ENCODE data around the gene EFHC2. TPM values are rescaled to one million over a fixed set of nuclear protein-coding genes. Genes with fewer than 3 reads are reported as not detected.

Gene EFHC2
- total and polyA plus RNA-seq, 12 donors = 0.11 to 1.2 (median 0.35) TPM; not detected in 5

DNA sequence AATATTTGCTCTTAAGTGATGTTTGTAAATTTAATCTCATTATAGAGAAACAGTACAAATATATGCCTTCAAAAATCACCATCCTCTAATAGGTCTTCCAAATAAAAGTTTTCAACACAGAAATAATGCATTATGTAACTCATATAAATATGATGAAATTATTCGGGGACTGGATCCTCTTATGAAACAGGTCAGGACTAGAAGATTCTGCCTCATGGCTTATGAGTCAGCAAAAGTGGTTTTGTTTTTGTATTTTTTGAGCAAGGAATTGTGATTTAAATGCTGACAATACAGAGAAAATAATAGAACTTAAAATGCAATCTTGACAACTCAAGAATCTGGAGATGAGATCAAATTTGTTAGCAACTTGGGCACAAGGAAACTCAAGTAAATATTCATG is 190.6 kb downstream of the EFHC2 start:
- no peak for DNase-seq
- Histone ChIP-seq H3K4me1 (replicated peaks in 1 of 2) (no peaks in the 10 kb centered on the region), H3K27me3 (peaks cover 9% of the 10 kb centered on the region), H3K36me3 (replicated peaks in 1 of 2) (no peaks in the 10 kb centered on the region), H3K27ac (no peak overlapping the region), H3K9me3 (replicated peaks in 1 of 3) (no peaks in the 10 kb centered on the region), H3K4me3 (no peak overlapping the region)
- 17 to 45% (median 25%) methylated on average over 1 of the region's 1 CpG for WGBS, 4 donors
- intact Hi-C loops (cut with DNase I) = no loop called here
- TF ChIP-seq, protein P1, sequence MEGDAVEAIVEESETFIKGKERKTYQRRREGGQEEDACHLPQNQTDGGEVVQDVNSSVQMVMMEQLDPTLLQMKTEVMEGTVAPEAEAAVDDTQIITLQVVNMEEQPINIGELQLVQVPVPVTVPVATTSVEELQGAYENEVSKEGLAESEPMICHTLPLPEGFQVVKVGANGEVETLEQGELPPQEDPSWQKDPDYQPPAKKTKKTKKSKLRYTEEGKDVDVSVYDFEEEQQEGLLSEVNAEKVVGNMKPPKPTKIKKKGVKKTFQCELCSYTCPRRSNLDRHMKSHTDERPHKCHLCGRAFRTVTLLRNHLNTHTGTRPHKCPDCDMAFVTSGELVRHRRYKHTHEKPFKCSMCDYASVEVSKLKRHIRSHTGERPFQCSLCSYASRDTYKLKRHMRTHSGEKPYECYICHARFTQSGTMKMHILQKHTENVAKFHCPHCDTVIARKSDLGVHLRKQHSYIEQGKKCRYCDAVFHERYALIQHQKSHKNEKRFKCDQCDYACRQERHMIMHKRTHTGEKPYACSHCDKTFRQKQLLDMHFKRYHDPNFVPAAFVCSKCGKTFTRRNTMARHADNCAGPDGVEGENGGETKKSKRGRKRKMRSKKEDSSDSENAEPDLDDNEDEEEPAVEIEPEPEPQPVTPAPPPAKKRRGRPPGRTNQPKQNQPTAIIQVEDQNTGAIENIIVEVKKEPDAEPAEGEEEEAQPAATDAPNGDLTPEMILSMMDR (IDR thresholded peaks at IDR 0.05) = no peak
- no peak for TF ChIP-seq POLR2A (IDR thresholded peaks at IDR 0.05)

DNA sequence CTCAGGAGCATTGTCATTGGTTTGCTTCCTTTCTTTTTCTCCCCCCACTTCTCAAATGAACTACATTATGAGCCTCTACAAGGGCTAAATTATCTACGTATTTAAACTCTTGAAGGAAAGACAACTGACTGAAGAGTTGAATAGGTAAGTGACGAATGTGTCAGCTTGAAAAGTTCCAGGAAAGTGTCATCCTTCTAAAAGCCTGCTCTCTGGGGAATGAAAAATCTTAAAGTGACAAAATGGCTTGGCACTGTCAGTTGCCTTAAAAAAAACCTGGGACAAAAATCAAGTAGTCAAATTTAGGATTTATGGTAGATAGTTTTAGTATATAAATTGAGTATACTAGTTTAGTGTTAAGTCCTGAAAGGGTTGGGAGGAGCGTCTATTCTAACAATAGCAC is 196.3 kb downstream of the EFHC2 start:
- DNase-seq = no peak
- TF ChIP-seq, protein P1 (IDR thresholded peaks at IDR 0.05) = no peak
- TF ChIP-seq POLR2A (IDR thresholded peaks at IDR 0.05) = no peak
- WGBS, 4 donors = 44 to 75% (median 65%) methylated on average over 3 of the region's 3 CpGs
- H3K4me3 ChIP-seq = no peak overlapping the region
- H3K27ac ChIP-seq = no peak overlapping the region
- no peaks in the 10 kb centered on the region for H3K4me1 ChIP-seq (replicated peaks in 1 of 2)
- no peaks in the 10 kb centered on the region for H3K9me3 ChIP-seq (replicated peaks in 1 of 3)
- intact Hi-C loops (cut with DNase I) = no loop called here
- peaks cover 9% of the 10 kb centered on the region for H3K27me3 ChIP-seq
- no peaks in the 10 kb centered on the region for H3K36me3 ChIP-seq (replicated peaks in 1 of 2)

- WGBS, 4 donors = 43 to 69% (median 54%) methylated on average over 8 of the region's 8 CpGs
- TF ChIP-seq, protein P1 (IDR thresholded peaks at IDR 0.05) = no peak
- TF ChIP-seq POLR2A (IDR thresholded peaks at IDR 0.05) = no peak
- H3K4me1 ChIP-seq (replicated peaks in 1 of 2) = no peaks in the 10 kb centered on the region
- H3K9me3 ChIP-seq (replicated peaks in 1 of 3) = no peaks in the 10 kb centered on the region
- intact Hi-C loops (cut with DNase I) = no loop called here
- H3K27ac ChIP-seq = no peak overlapping the region
- H3K4me3 ChIP-seq = no peak overlapping the region
- no peaks in the 10 kb centered on the region for H3K27me3 ChIP-seq
- no peaks in the 10 kb centered on the region for H3K36me3 ChIP-seq (replicated peaks in 1 of 2)
- no peak for DNase-seq
Measured at GRCh38 chrX:44144177-44144945, 199.1 kb downstream of the EFHC2 start.

- no peak overlapping the region for H3K4me3 ChIP-seq
- WGBS, 4 donors = 73 to 95% (median 86%) methylated on average over 3 of the region's 3 CpGs
- H3K9me3 ChIP-seq (replicated peaks in 1 of 3) = no peaks in the 10 kb centered on the region
- H3K27ac ChIP-seq = no peak overlapping the region
- H3K27me3 ChIP-seq = no peaks in the 10 kb centered on the region
- no peaks in the 10 kb centered on the region for H3K4me1 ChIP-seq (replicated peaks in 1 of 2)
- no peak for TF ChIP-seq POLR2A (IDR thresholded peaks at IDR 0.05)
- TF ChIP-seq, protein P1 (IDR thresholded peaks at IDR 0.05) = no peak
- DNase-seq = no peak
- no peaks in the 10 kb centered on the region for H3K36me3 ChIP-seq (replicated peaks in 1 of 2)
- intact Hi-C loops (cut with DNase I) = no loop called here
Measured at GRCh38 chrX:44143061-44143602, 200.3 kb downstream of the EFHC2 start.
